Measurements from ENCODE around the gene MRPS16.

The MRPS16 gene

DNA sequence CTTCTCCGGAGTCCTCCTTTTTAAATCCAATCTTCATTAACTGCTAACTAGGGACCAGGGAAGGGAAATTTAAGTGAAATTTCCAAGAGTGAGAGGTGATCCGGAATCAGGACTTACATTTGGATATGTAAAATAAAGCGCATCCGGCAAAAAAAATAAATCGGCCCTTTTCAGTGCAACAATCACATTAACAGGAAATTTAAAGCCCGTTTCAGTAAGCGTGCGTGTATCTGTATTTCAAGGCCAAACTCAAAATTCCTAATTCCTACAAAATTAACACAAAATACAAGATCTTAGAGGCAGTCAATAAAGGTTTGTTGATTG lies 6.2 kb downstream of the MRPS16 start:
- POLR2A ChIA-PET = interaction anchor here (1.0 kb wide), 2 partner anchors 11 to 150 kb away, joined by 3 to 9 read pairs; partner anchors contain the start of gene P4HA1
- TF ChIP-seq, protein P1, sequence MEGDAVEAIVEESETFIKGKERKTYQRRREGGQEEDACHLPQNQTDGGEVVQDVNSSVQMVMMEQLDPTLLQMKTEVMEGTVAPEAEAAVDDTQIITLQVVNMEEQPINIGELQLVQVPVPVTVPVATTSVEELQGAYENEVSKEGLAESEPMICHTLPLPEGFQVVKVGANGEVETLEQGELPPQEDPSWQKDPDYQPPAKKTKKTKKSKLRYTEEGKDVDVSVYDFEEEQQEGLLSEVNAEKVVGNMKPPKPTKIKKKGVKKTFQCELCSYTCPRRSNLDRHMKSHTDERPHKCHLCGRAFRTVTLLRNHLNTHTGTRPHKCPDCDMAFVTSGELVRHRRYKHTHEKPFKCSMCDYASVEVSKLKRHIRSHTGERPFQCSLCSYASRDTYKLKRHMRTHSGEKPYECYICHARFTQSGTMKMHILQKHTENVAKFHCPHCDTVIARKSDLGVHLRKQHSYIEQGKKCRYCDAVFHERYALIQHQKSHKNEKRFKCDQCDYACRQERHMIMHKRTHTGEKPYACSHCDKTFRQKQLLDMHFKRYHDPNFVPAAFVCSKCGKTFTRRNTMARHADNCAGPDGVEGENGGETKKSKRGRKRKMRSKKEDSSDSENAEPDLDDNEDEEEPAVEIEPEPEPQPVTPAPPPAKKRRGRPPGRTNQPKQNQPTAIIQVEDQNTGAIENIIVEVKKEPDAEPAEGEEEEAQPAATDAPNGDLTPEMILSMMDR (IDR thresholded peaks at IDR 0.05; ENCODE audit: control extremely low read depth, extremely low read depth, low read depth, missing control alignments) = no peak
- no peak for DNase-seq (ENCODE audit: extremely low spot score)
- CTCF ChIA-PET = interaction anchor here (0.7 to 1.8 kb wide), 4 partner anchors 10 to 30 kb away, joined by 3 to 4 read pairs (median 4); no protein-coding TSS in a partner anchor

DNA sequence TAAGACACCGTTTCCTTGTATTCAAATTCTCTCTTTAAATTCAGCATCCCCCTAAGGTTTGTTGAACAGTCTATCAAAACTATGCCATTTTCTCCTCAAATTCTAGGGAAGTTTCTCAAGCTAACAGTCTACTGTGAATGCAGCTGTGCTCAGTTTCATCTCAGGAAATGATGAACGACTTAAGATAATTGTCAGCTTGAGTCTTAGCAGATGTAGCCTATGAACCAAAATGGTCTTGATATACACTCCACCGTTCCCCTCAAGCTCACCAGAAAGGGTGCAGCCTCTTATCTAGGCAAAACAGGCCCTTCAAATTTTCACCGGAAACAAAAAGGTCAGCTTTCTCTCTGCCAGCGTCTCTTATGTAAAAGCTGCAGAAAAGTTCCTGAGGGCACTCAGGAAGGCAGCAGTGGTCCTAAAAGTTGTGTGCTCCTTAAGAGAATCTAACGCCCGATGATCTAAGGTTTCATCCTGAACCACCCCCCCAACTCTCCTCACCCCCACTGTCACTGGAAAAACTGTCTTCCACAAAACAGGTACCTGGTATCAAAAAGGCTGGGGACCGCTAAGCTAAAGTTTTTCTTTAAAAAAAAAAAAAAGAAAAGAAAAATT lies 7.5 kb downstream of the MRPS16 start:
- ChIA-PET CTCF (interaction anchor here (1.8 kb wide), 1 partner anchor 9 kb away, joined by 4 read pairs; no protein-coding TSS in a partner anchor), POLR2A (interaction anchor here (0.7 to 1.0 kb wide), 3 partner anchors 9 to 148 kb away, joined by 3 read pairs; partner anchors contain the start of gene FAM149B1)
- no peak for DNase-seq (ENCODE audit: extremely low spot score)
- TF ChIP-seq, protein P1 (IDR thresholded peaks at IDR 0.05; ENCODE audit: control extremely low read depth, extremely low read depth, low read depth, missing control alignments) = no peak

DNA sequence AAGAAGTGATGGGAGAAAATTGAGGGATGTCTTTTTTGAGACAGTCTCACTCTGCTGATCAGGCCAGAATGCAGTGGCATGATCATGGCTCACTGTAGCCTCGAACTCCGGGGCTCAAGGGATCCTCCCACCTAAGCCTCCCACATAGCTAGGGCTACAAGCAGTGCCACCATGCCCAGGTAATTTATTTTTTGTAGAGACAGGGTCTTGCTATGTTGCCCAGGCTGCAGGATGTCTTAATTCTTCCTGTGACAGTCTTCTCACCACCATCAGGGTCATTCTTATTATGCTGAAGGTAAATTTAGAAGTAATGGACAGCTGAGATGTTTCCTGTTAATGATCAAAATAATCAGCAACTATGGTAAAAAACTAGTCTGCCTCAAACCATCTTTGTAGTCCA lies 12.5 kb downstream of the MRPS16 start:
- ChIA-PET POLR2A (interaction anchor here (0.6 kb wide), 1 partner anchor 8 kb away, joined by 3 read pairs; no protein-coding TSS in a partner anchor), CTCF (interaction anchor here (1.2 to 1.5 kb wide), 2 partner anchors 8 to 24 kb away, joined by 3 to 4 read pairs; no protein-coding TSS in a partner anchor)
- TF ChIP-seq, protein P1 (IDR thresholded peaks at IDR 0.05; ENCODE audit: control extremely low read depth, extremely low read depth, low read depth, missing control alignments) = no peak
- DNase-seq (ENCODE audit: extremely low spot score) = no peak

DNA sequence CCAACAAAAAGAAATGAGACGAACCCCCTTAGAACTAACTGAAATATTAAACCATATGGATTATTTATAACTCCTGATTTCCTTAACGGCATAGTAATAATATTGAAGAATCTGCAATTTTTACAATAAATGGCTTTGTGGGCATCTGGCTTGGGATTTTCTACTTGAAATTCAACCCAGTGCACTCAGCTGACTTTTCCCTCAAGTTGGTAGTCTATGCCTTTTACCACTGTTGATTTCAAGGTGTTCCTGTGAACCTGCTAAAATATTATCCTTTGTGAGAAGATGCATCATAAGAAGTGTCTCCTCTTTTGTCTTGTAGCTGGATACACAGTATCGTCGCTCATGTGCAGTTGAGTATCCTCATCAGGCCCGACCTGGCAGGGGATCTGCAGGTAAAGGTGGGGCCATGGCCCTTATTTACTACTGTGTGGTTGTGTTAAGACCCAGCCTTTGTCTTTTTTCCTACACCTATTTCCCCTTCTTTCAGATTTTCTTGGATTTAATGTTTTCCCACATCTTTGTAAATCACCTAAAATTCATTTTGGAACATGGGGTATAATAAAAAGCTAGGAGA lies 13.4 kb downstream of the MRPS16 start:
- no peak for DNase-seq (ENCODE audit: extremely low spot score)
- ChIA-PET CTCF (interaction anchor here (1.2 kb wide), 1 partner anchor 25 kb away, joined by 3 read pairs; no protein-coding TSS in a partner anchor), POLR2A (no interaction called here)
- TF ChIP-seq, protein P1 (IDR thresholded peaks at IDR 0.05; ENCODE audit: control extremely low read depth, extremely low read depth, low read depth, missing control alignments) = no peak

DNA sequence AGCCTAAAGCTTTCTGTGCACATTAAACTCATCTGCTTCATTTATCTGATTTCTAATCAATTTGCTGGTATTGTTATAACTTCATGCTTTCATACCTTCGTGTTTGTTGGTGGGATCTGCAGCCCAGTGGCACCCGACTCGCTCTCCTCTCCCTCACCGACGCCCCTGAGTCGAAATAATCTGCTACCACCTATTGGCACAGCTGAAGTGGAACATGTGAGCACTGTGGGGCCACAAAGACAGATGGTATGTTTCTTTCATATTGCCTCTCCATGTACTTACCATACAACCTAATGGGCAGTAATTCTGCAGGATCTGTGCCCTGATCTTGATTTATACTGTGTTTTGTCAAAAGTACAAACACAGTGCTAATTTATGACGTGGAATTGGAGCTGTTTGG lies 17.7 kb downstream of the MRPS16 start:
- DNase-seq (ENCODE audit: extremely low spot score) = no peak
- TF ChIP-seq, protein P1 (IDR thresholded peaks at IDR 0.05; ENCODE audit: control extremely low read depth, extremely low read depth, low read depth, missing control alignments) = no peak
- ChIA-PET CTCF (interaction anchor here (1.3 to 2.4 kb wide), 3 partner anchors 12 to 173 kb away, joined by 3 to 7 read pairs (median 4); partner anchors contain the start of gene DNAJC9), POLR2A (no interaction called here)

DNA sequence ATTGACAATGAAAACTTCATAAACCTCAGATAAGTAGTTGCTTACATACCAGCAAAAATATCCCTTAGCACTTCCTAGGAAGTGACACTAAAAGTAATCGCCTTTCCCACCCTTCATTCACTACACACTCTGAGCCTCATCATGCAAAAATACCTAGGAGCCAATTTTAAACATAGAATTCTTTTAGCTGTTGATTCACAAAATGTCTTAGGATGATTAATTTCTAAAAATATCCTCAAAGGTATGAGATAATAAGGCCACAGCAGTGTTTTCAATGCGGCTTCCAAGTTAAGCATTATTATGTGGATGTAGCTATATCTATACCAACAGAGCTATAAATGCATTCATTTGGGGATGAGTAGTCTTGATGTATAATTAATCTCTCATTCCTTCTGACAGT lies 18.6 kb downstream of the MRPS16 start:
- TF ChIP-seq, protein P1 (IDR thresholded peaks at IDR 0.05; ENCODE audit: control extremely low read depth, extremely low read depth, low read depth, missing control alignments) = no peak
- ChIA-PET CTCF (interaction anchor here (1.8 to 2.4 kb wide), 2 partner anchors 13 to 30 kb away, joined by 4 to 7 read pairs; partner anchors contain the start of gene DNAJC9), POLR2A (no interaction called here)

More for the DNA sequence above, 18.6 kb downstream of the MRPS16 start:
- DNase-seq (ENCODE audit: extremely low spot score) = no peak

All from GM10248 (cell line).